ENCODE results near the gene COL19A1.

DNA sequence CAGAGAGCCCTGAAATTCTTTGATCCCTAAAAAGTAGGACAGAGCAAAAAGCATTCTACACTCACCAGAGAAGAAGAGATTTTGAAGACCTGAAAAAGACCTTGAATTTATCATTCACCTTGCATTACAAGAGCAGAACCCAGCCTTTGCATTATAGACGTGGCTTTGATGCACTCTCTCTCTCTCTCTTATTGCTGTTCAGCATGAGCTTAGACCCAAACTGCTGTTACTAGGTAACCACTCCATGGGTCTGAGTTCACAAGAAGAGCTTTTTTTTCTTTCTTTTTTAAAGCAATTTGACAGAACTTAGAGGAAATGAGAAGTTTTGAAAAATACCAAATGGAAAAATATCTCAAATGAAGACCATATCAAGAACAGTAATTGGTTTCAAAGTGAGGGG, 392.1 kb downstream of the COL19A1 start:
- TF ChIP-seq TBP (optimal IDR thresholded peaks at IDR 0.05; ENCODE audit: low read depth, low read length) (no peak), SPI1 (IDR thresholded peaks at IDR 0.05; ENCODE audit: borderline replicate concordance, low read depth, low read length) (no peak), ETV6 (IDR thresholded peaks at IDR 0.05; ENCODE audit: borderline replicate concordance in 1 of 2, low read depth in 2 of 2, low read length in 1 of 2) (no peak), ETV6 (CRISPR knock-in tag; IDR thresholded peaks at IDR 0.05; ENCODE audit: borderline replicate concordance) (no peak), SRF (CRISPR knock-in tag; IDR thresholded peaks at IDR 0.05) (no peak), HNRNPLL (IDR thresholded peaks at IDR 0.05; ENCODE audit: low read depth, low read length, poor library complexity, severe bottlenecking) (no peak), LEF1 (IDR thresholded peaks at IDR 0.05) (no peak)
- TF ChIP-seq, protein P1, sequence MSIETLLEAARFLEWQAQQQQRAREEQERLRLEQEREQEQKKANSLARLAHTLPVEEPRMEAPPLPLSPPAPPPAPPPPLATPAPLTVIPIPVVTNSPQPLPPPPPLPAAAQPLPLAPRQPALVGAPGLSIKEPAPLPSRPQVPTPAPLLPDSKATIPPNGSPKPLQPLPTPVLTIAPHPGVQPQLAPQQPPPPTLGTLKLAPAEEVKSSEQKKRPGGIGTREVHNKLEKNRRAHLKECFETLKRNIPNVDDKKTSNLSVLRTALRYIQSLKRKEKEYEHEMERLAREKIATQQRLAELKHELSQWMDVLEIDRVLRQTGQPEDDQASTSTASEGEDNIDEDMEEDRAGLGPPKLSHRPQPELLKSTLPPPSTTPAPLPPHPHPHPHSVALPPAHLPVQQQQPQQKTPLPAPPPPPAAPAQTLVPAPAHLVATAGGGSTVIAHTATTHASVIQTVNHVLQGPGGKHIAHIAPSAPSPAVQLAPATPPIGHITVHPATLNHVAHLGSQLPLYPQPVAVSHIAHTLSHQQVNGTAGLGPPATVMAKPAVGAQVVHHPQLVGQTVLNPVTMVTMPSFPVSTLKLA (conservative IDR thresholded peaks at IDR 0.05), result no peak
- TF ChIP-seq, protein P2, sequence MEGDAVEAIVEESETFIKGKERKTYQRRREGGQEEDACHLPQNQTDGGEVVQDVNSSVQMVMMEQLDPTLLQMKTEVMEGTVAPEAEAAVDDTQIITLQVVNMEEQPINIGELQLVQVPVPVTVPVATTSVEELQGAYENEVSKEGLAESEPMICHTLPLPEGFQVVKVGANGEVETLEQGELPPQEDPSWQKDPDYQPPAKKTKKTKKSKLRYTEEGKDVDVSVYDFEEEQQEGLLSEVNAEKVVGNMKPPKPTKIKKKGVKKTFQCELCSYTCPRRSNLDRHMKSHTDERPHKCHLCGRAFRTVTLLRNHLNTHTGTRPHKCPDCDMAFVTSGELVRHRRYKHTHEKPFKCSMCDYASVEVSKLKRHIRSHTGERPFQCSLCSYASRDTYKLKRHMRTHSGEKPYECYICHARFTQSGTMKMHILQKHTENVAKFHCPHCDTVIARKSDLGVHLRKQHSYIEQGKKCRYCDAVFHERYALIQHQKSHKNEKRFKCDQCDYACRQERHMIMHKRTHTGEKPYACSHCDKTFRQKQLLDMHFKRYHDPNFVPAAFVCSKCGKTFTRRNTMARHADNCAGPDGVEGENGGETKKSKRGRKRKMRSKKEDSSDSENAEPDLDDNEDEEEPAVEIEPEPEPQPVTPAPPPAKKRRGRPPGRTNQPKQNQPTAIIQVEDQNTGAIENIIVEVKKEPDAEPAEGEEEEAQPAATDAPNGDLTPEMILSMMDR (IDR thresholded peaks at IDR 0.05 in 2 of 3, conservative IDR thresholded peaks at IDR 0.05 in 1 of 3; ENCODE audit: insufficient read depth in 2 of 3, low read depth in 1 of 3, low read length in 3 of 3), result no peak
